GM19463 (cell line): ENCODE measurements around the gene FYCO1.

ENCODE experiments used
- ATAC-seq: cut with Tn5 transposase; IDR thresholded peaks from one replicate; pipeline ENCODE4 v1.9.1; 2021; ENCODE audit warnings: mild to moderate bottlenecking, moderate library complexity; ENCODE audit not compliant: unreplicated experiment

Gene FYCO1

GRCh38 chr3:45944830-45945620 is 50.6 kb downstream of the FYCO1 start:
- no peak for ATAC-seq

GRCh38 chr3:45943207-45943846 is 52.3 kb downstream of the FYCO1 start, which contains the start of gene CXCR6:
CXCR6 (plus strand) TSS chr3:45943464; CDS start chr3:45946482, 3,018 bp downstream.
- no peak for ATAC-seq

GRCh38 chr3:45942051-45942825 is 53.4 kb downstream of the FYCO1 start:
- ATAC-seq = no peak

- no peak for ATAC-seq
Observed at GRCh38 chr3:45940781-45941365, 54.8 kb downstream of the FYCO1 start.

GRCh38 chr3:45940004-45940780 is 55.4 kb downstream of the FYCO1 start:
- no peak for ATAC-seq

- ATAC-seq = no peak
Observed at GRCh38 chr3:45939341-45939771, 56.3 kb downstream of the FYCO1 start.

GRCh38 chr3:45938864-45939263 is 56.8 kb downstream of the FYCO1 start:
- ATAC-seq = no peak

GRCh38 chr3:45938043-45938435 is 57.6 kb downstream of the FYCO1 start:
- no peak for ATAC-seq

GRCh38 chr3:45937206-45938042 is 58.2 kb downstream of the FYCO1 start:
- no peak for ATAC-seq

GRCh38 chr3:45936261-45936660 is 59.4 kb downstream of the FYCO1 start:
- ATAC-seq = no peak

- ATAC-seq = no peak
Observed at GRCh38 chr3:45933591-45933990, 62.0 kb downstream of the FYCO1 start.

- ATAC-seq = no peak
Observed at GRCh38 chr3:45932112-45932511, 63.5 kb downstream of the FYCO1 start.

GRCh38 chr3:45931496-45931895 is 64.1 kb downstream of the FYCO1 start:
- no peak for ATAC-seq

GRCh38 chr3:45929042-45929679 is 66.5 kb downstream of the FYCO1 start:
- no peak for ATAC-seq

GRCh38 chr3:45927881-45928280 is 67.7 kb downstream of the FYCO1 start:
- ATAC-seq = no peak

GRCh38 chr3:45923755-45924154 is 71.9 kb downstream of the FYCO1 start:
- no peak for ATAC-seq

GRCh38 chr3:45922950-45923590 is 72.6 kb downstream of the FYCO1 start:
- no peak for ATAC-seq

GRCh38 chr3:45922039-45922326 is 73.6 kb downstream of the FYCO1 start:
- no peak for ATAC-seq
